SK-N-SH (cell line): ENCODE data around the gene RPS6KA2. TPM values are rescaled to one million over a fixed set of nuclear protein-coding genes. Genes with fewer than 3 reads are reported as not detected.

Source experiments
- CTCF ChIA-PET: fragments of 300-600, 350-600 bp; formaldehyde crosslinking; extraction: SDS; loops from one replicate; lab custom pipeline; 2021; lab: Yijun Ruan, JAX
- POLR2A ChIA-PET: fragments of 350-600 bp; sonication (Branson Sonifier 250); formaldehyde crosslinking; extraction: SDS; loops from one replicate; lab custom pipeline; 2020; ENCODE audit warnings: antibody characterized with exemption, inconsistent platforms; lab: Yijun Ruan, JAX
- DNase-seq: peaks from one replicate; pipeline ENCODE4 v3.0.0; 2012
- H2AFZ ChIP-seq: fragments of 200-600 bp; sonication (generic); 2 replicates; pipeline ENCODE4 v1.8.1; 2016; ENCODE audit warnings: antibody characterized with exemption, mild to moderate bottlenecking, low read depth
- H3F3A ChIP-seq: fragments of 200-600 bp; sonication (generic); replicated peaks from 2 replicates; pipeline ENCODE3; 2016; ENCODE audit warnings: antibody characterized with exemption, mild to moderate bottlenecking; ENCODE audit not compliant: insufficient read depth
- H3K27ac ChIP-seq, 2 experiments: fragments of 200-500 bp in 1 of 2; fragments of 200-600 bp in 1 of 2; sonication (Bioruptor generic) in 1 of 2; sonication (generic), shearing (Covaris generic) in 1 of 2; 2 replicates each; pipeline versions ENCODE4 v1.5.1 to v1.6.1; 2014 to 2016; ENCODE audit warnings: low read depth in 2 of 2, inconsistent platforms in 1 of 2, low read length in 1 of 2, mild to moderate bottlenecking in 1 of 2, mixed read lengths in 1 of 2
- H3K27me3 ChIP-seq: fragments of 200-600 bp; sonication (generic), shearing (Covaris generic); 2 replicates; pipeline ENCODE4 v1.6.1; 2016; ENCODE audit warnings: mixed run types; ENCODE audit not compliant: insufficient read depth
- H3K36me3 ChIP-seq, 2 experiments: fragments of 200-500 bp in 1 of 2; fragments of 200-600 bp in 1 of 2; sonication (Bioruptor generic) in 1 of 2; sonication (generic) in 1 of 2; replicated peaks in 1 of 2; 2 replicates each; pipeline versions ENCODE3 to v1.5.1; 2014 to 2016; ENCODE audit warnings: low read length in 1 of 2, mild to moderate bottlenecking in 1 of 2; ENCODE audit not compliant: insufficient read depth in 2 of 2, control insufficient read depth in 1 of 2
- H3K4me1 ChIP-seq, 2 experiments: fragments of 200-500 bp in 1 of 2; fragments of 200-600 bp in 1 of 2; sonication (Bioruptor generic) in 1 of 2; sonication (generic), shearing (Covaris generic) in 1 of 2; 2 replicates each; pipeline versions ENCODE4 v1.5.1 to v1.6.1; 2014 to 2016; ENCODE audit warnings: low read depth in 1 of 2, low read length in 1 of 2, mixed run types in 1 of 2; ENCODE audit not compliant: insufficient read depth in 2 of 2, control insufficient read depth in 1 of 2
- H3K4me2 ChIP-seq: fragments of 200-600 bp; sonication (generic), shearing (Covaris generic); 2 replicates; pipeline ENCODE4 v1.6.1; 2017; ENCODE audit warnings: mixed run types
- H3K4me3 ChIP-seq, 2 experiments: fragments of 200-500 bp in 1 of 2; fragments of 200-600 bp in 1 of 2; sonication (Bioruptor generic) in 1 of 2; sonication (generic), shearing (Covaris generic) in 1 of 2; 2 replicates each; pipeline versions ENCODE4 v1.5.1 to v1.8.1; 2014 to 2016; ENCODE audit warnings: low read depth in 2 of 2, inconsistent platforms in 1 of 2, low read length in 1 of 2, mild to moderate bottlenecking in 1 of 2, mixed read lengths in 1 of 2, moderate library complexity in 1 of 2
- H3K79me2 ChIP-seq: fragments of 200-600 bp; sonication (generic); 2 replicates; pipeline ENCODE4 v1.8.1; 2017; ENCODE audit warnings: mild to moderate bottlenecking; ENCODE audit not compliant: insufficient read depth
- H3K9ac ChIP-seq: fragments of 200-600 bp; sonication (generic); 2 replicates; pipeline ENCODE4 v1.6.1; 2017; ENCODE audit warnings: mixed run types
- H3K9me2 ChIP-seq: fragments of 200-600 bp; sonication (generic); 2 replicates; pipeline ENCODE4 v1.6.1; 2017; ENCODE audit warnings: mixed run types
- H3K9me3 ChIP-seq: fragments of 200-600 bp; sonication (generic); 2 replicates; pipeline ENCODE4 v1.6.1; 2017; ENCODE audit warnings: mixed run types, mild to moderate bottlenecking, moderate library complexity
- H4K20me1 ChIP-seq: fragments of 200-600 bp; sonication (generic); 2 replicates; pipeline ENCODE4 v1.6.1; 2017; ENCODE audit warnings: mild to moderate bottlenecking, mixed run types; ENCODE audit not compliant: insufficient read depth
- CHD2 ChIP-seq: fragments of 150-350 bp; IDR thresholded peaks from 2 replicates; pipeline ENCODE4 v1.6.1; 2018; ENCODE audit warnings: low read length; ENCODE audit not compliant: partially characterized antibody
- ELF1 ChIP-seq: IDR thresholded peaks from 2 replicates; pipeline ENCODE4 v1.4.0; 2012
- EP300 ChIP-seq, 2 experiments: IDR thresholded peaks; 2 replicates each; pipeline versions ENCODE4 v1.4.0 to v1.6.1; 2012; ENCODE audit warnings: borderline replicate concordance in 1 of 2, low read depth in 1 of 2, low read length in 1 of 2
- POLR2AphosphoS5 ChIP-seq: IDR thresholded peaks from 2 replicates; pipeline ENCODE4 v1.6.1; 2012; ENCODE audit warnings: low read depth, low read length
- RFX5 ChIP-seq: IDR thresholded peaks from 2 replicates; pipeline ENCODE4 v1.6.1; 2012; ENCODE audit warnings: mild to moderate bottlenecking, improper control_type of control experiment, low read length
- RXRA ChIP-seq: IDR thresholded peaks from 2 replicates; pipeline ENCODE4 v1.4.0; 2012; ENCODE audit warnings: low read depth, mild to moderate bottlenecking, borderline replicate concordance
- WGBS: methylation state at CpG from one replicate; pipeline ENCODE4 v1.1.6; 2017; ENCODE audit warnings: low lambda C conversion rate; 5-methylcytosine and 5-hydroxymethylcytosine counted together
- polyA plus RNA-seq, 3 experiments: library from polyadenylated mRNA; depleted of rRNA; stranded (reverse); fragments of >200 nt; gene quantifications; 2 replicates each; pipeline ENCODE4 v1.2.3, GENCODE V29; 2012
- TF ChIP-seq, protein P1 (sequence below): IDR thresholded peaks from 2 replicates; pipeline ENCODE4 v1.4.0; 2012; ENCODE audit warnings: low read depth
- TF ChIP-seq, protein P2 (sequence below): IDR thresholded peaks from 2 replicates; pipeline ENCODE4 v1.6.1; 2012; ENCODE audit warnings: mild to moderate bottlenecking, low read depth, low read length, moderate library complexity
- TF ChIP-seq, protein P3 (sequence below): fragments of 200-600 bp; sonication (generic); IDR thresholded peaks from 2 replicates; pipeline ENCODE4 v1.6.1; 2017; ENCODE audit warnings: antibody characterized with exemption, mild to moderate bottlenecking, moderate library complexity

Gene RPS6KA2
- polyA plus RNA-seq, 1 of the 3 experiments (the other 2 are of a cell fraction) = 59.5 TPM

DNA sequence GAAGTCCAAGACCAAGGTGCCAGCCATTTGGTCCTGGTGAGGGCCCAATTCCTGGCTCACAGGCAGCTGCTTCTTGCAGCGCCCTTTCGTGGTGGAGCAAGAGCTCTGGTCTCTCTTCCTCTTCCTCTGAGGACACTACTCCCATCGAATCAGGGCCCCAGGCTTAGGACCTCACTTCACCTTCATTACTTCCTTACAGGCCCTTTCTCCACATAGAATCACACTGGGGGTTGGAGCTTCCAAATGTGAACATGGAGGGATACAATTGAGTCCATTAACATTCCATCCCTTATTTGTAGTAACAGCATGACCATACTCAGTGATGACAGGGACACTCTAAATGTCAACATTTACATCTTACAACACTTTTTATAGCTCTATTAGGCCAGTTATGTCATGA is 42.9 kb downstream of the RPS6KA2 start:
- Histone ChIP-seq H4K20me1 (0 out of 2 replicates have a peak, but pooled peaks cover 2% of the 10 kb centered on the region), H3F3A (peaks cover under 1% of the 10 kb centered on the region), H3K27me3 (no peaks in the 10 kb centered on the region), H3K9me2 (no peaks in the 10 kb centered on the region), H3K4me1 (peaks cover 28 to 33% of the 10 kb centered on the region in 2 experiments), H3K36me3 (peaks cover 0 to 15% of the 10 kb centered on the region in 2 experiments), H3K79me2 (peaks cover 79% of the 10 kb centered on the region), H2AFZ (no peak overlapping the region), H3K9me3 (no peaks in the 10 kb centered on the region), H3K9ac (no peak overlapping the region), H3K27ac (peak overlapping the region in 1 of 2 experiments; percentile 48; a peak in 1 of 4 replicates), H3K4me3 (no peak overlapping the region), H3K4me2 (no peak overlapping the region)
- TF ChIP-seq POLR2AphosphoS5 (no peak), RXRA (no peak), RFX5 (no peak)
- TF ChIP-seq, protein P1, sequence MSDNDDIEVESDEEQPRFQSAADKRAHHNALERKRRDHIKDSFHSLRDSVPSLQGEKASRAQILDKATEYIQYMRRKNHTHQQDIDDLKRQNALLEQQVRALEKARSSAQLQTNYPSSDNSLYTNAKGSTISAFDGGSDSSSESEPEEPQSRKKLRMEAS = no peak
- ChIA-PET POLR2A (interaction anchor here (0.9 kb wide), 1 partner anchor 21 kb away, joined by 3 read pairs; no protein-coding TSS in a partner anchor), CTCF (interaction anchor here (1.0 kb wide), 1 partner anchor 29 kb away, joined by 3 read pairs; no protein-coding TSS in a partner anchor)
- DNase-seq = no peak
- 73% methylated on average over 3 of the region's 3 CpGs for WGBS

DNA sequence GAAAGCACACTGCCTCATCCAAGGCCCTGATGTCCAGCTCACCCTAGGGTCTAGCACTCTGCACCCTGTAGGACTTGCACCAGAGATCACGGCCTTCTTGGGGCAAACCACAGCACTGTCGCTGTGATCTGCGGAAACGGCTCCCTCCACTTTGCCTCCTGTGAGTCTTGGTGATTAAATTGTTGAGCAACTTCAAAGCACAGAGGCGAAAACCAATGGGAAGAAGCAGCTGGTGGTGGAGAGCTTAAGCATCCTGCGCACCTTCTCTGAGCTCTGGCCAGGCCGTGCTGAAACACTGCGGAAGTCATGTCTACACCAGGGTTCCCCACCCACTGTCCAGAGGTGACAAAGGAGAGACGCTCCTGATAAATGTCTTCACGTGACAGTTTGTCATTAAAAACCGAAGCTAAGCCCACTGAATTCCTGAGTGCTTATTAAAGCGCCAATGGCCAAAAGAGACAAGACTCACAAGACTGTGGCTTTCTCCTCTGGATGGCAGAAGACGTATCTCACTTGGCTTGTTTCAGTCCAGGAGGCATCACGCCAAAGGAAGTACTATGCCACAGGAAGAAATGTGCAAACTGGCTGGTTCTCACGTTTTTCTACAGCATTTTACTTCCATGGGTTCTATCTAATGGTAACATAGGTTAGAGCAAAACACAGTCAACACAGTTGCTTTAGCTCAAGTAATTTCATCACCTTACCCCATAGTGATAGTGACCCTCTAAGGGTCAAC is 43.7 kb downstream of the RPS6KA2 start:
- 95% methylated on average over 15 of the region's 15 CpGs for WGBS
- H3K4me2 ChIP-seq = no peak overlapping the region
- no peaks in the 10 kb centered on the region for H3K9me3 ChIP-seq
- POLR2A ChIA-PET = no interaction called here
- no peak overlapping the region for H2AFZ ChIP-seq
- TF ChIP-seq, protein P1 = no peak
- no peak for TF ChIP-seq ELF1
- TF ChIP-seq, protein P2, sequence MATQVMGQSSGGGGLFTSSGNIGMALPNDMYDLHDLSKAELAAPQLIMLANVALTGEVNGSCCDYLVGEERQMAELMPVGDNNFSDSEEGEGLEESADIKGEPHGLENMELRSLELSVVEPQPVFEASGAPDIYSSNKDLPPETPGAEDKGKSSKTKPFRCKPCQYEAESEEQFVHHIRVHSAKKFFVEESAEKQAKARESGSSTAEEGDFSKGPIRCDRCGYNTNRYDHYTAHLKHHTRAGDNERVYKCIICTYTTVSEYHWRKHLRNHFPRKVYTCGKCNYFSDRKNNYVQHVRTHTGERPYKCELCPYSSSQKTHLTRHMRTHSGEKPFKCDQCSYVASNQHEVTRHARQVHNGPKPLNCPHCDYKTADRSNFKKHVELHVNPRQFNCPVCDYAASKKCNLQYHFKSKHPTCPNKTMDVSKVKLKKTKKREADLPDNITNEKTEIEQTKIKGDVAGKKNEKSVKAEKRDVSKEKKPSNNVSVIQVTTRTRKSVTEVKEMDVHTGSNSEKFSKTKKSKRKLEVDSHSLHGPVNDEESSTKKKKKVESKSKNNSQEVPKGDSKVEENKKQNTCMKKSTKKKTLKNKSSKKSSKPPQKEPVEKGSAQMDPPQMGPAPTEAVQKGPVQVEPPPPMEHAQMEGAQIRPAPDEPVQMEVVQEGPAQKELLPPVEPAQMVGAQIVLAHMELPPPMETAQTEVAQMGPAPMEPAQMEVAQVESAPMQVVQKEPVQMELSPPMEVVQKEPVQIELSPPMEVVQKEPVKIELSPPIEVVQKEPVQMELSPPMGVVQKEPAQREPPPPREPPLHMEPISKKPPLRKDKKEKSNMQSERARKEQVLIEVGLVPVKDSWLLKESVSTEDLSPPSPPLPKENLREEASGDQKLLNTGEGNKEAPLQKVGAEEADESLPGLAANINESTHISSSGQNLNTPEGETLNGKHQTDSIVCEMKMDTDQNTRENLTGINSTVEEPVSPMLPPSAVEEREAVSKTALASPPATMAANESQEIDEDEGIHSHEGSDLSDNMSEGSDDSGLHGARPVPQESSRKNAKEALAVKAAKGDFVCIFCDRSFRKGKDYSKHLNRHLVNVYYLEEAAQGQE = no peak
- TF ChIP-seq, protein P3, sequence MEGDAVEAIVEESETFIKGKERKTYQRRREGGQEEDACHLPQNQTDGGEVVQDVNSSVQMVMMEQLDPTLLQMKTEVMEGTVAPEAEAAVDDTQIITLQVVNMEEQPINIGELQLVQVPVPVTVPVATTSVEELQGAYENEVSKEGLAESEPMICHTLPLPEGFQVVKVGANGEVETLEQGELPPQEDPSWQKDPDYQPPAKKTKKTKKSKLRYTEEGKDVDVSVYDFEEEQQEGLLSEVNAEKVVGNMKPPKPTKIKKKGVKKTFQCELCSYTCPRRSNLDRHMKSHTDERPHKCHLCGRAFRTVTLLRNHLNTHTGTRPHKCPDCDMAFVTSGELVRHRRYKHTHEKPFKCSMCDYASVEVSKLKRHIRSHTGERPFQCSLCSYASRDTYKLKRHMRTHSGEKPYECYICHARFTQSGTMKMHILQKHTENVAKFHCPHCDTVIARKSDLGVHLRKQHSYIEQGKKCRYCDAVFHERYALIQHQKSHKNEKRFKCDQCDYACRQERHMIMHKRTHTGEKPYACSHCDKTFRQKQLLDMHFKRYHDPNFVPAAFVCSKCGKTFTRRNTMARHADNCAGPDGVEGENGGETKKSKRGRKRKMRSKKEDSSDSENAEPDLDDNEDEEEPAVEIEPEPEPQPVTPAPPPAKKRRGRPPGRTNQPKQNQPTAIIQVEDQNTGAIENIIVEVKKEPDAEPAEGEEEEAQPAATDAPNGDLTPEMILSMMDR = no peak
- TF ChIP-seq EP300 (IDR thresholded peaks at IDR 0.05; ENCODE audit: borderline replicate concordance in 1 of 2, low read depth in 1 of 2, low read length in 1 of 2) = no peak
- no peak for TF ChIP-seq CHD2
- H3F3A ChIP-seq = no peaks in the 10 kb centered on the region
- no peak overlapping the region for H3K27ac ChIP-seq
- no peaks in the 10 kb centered on the region for H3K9me2 ChIP-seq
- peaks cover 22 to 28% of the 10 kb centered on the region in 2 experiments for H3K4me1 ChIP-seq
- CTCF ChIA-PET = interaction anchor here (0.9 to 1.0 kb wide), 3 partner anchors 23 to 372 kb away, joined by 3 to 4 read pairs (median 4); no protein-coding TSS in a partner anchor
- peaks cover 82% of the 10 kb centered on the region for H3K79me2 ChIP-seq
- peaks cover 6 to 15% of the 10 kb centered on the region in 2 experiments for H3K36me3 ChIP-seq
- H3K27me3 ChIP-seq = no peaks in the 10 kb centered on the region
- no peak for DNase-seq
- no peak overlapping the region for H3K4me3 ChIP-seq
- H4K20me1 ChIP-seq = 0 out of 2 replicates have a peak, but pooled peaks cover 2% of the 10 kb centered on the region
- no peak overlapping the region for H3K9ac ChIP-seq
